Measurements from ENCODE around the gene CLIP3. TPM values are rescaled to one million over a fixed set of nuclear protein-coding genes. Genes with fewer than 3 reads are reported as not detected.

The CLIP3 gene
- total RNA-seq, 2 donors from 2014 or later: 21.3 to 29.0 TPM

DNA sequence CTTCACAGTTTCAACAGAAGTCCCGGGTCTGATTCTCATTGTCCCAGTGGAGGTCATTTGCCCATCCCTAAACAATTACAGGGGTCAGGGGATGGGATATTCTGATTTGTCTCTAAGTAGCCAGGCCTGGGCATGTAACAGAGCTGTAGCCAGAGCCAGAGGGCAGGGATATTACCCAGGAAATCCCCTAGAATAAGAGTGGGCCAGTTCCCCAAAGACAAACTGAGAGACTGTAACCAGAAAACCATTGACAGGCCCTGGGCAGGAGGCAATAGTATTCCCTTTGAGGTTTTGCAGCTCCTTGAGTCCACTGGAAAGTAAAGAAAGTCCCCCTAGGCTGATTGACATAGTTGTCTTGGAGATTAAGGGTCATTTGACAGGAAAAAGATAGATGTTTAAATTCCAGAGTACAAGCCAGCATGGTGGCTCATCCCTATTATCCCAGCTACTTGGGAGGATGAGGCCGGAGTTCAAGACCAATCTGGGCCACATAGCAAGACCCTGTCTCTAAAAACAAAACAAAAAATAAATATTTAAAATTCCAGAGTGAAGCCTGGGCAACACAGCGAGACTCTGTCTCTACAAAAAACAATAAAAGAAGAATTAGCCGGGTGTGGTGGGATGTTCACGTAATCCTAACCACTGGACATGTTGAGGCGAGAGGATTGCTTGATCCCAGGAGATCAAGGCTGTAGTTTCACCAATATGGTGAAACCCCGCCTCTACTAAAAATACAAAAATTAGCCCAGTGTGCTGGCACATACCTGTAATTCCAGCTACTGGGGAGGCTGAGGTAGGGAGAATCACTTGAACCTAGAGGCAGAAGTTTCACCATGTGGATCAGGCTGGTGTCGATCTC, 39.5 kb downstream of the CLIP3 start:
- Histone ChIP-seq H3K9me3 (no peaks in the 10 kb centered on the region), H3K27me3 (replicated peaks; ENCODE audit: insufficient read depth) (no peaks in the 10 kb centered on the region), H3K27ac (no peak overlapping the region), H3K36me3 (peaks cover 5% of the 10 kb centered on the region), H3K4me3 (no peak overlapping the region), H3K4me1 (ENCODE audit: control insufficient read depth in 1 of 2, low read depth in 2 of 2) (peaks cover 12 to 23% of the 10 kb centered on the region in 2 donors)
- TF ChIP-seq, protein P1, sequence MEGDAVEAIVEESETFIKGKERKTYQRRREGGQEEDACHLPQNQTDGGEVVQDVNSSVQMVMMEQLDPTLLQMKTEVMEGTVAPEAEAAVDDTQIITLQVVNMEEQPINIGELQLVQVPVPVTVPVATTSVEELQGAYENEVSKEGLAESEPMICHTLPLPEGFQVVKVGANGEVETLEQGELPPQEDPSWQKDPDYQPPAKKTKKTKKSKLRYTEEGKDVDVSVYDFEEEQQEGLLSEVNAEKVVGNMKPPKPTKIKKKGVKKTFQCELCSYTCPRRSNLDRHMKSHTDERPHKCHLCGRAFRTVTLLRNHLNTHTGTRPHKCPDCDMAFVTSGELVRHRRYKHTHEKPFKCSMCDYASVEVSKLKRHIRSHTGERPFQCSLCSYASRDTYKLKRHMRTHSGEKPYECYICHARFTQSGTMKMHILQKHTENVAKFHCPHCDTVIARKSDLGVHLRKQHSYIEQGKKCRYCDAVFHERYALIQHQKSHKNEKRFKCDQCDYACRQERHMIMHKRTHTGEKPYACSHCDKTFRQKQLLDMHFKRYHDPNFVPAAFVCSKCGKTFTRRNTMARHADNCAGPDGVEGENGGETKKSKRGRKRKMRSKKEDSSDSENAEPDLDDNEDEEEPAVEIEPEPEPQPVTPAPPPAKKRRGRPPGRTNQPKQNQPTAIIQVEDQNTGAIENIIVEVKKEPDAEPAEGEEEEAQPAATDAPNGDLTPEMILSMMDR (IDR thresholded peaks at IDR 0.05): no peak
- DNase-seq (ENCODE audit: low spot score) (no peak), ATAC-seq (ENCODE audit: insufficient number of reproducible peaks, low FRiP score, low read depth) (no peak)

DNA sequence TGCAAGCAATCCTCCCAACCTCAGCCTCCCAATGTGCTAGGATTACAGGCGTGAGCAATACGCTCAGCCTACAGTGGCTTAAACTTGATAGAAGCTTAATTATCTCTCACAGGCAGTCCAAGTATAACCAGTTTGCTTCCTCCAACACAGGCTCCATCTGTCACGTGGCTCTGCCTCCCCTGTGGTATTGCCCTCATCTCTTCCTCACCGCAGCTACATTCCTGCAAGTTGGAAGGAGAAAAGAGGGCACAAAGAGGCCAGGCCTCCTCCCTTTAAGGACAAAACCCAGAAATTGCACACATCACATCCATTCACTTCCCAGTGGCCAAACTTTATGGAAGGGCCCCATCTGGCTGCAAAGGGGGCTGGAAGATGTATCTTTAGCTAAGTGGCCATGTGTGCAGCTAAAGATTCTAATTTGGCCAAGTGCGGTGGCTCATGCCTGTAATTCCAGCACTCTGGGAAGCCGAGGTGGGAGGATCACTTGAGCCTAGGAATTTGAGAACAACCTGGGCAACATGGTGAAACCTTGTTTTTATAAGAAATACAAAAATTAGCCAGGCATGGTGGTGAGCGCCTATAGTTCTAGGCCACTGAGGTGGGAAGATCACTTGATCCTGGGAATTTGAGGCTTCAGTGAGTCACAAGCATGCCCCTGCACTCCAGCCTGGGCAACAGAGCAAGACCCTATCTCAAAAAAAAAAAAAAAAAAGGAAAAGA, 40.8 kb downstream of the CLIP3 start:
- no peak overlapping the region for H3K4me3 ChIP-seq
- ATAC-seq (ENCODE audit: insufficient number of reproducible peaks, low FRiP score, low read depth): no peak
- H3K27me3 ChIP-seq (replicated peaks; ENCODE audit: insufficient read depth): no peaks in the 10 kb centered on the region
- peaks cover 12 to 26% of the 10 kb centered on the region in 2 donors for H3K4me1 ChIP-seq (ENCODE audit: control insufficient read depth in 1 of 2, low read depth in 2 of 2)
- H3K36me3 ChIP-seq: no peaks in the 10 kb centered on the region
- TF ChIP-seq, protein P1 (IDR thresholded peaks at IDR 0.05): no peak
- DNase-seq (ENCODE audit: low spot score): no peak
- no peaks in the 10 kb centered on the region for H3K9me3 ChIP-seq
- H3K27ac ChIP-seq: no peak overlapping the region

DNA sequence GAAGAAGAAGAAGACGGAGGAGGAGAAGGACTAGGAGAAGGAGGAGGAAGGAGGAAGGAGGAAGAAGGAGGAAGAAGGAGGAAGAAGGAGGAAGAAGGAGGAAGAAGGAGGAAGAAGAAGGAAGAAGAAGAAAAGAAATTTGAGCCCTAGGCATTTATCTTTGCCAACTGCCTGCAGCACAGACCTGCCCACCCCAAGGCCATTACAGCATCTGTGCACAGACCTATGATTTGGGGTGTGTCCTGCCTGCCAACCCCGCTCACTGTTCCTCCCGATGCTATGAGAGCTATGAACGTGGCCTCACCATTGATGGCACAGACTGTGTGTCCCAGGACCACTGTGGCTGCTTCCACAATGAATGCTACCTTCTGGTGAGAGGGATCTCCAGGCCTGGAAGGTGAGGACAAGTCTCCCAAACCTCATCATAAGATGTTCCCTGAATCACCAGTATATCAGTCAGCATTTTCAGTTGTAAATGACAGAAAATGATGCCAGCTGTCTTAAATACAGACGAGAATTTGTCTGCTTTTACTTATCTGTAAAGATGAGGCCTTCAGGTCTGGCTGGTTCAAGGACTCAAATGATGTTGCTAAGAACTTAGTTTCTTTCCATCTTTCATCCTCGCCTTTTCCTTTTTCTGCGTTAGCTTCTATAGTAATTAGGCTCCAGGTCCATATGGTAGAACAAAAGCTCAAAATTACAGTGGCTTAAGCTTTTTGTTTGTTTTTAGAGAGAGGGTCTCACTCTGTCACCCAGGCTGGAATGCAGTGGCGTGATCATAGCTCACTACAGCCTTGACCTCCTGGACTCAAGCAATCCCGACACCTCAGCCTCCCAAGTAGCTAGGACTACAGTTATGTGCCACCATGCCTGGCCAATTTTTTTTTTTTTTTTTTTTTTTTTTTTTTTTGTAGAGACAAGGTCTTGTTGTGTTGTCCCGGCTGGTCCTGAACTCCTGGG, 41.6 kb downstream of the CLIP3 start:
- Histone ChIP-seq H3K9me3 (no peaks in the 10 kb centered on the region), H3K27ac (no peak overlapping the region), H3K4me3 (no peak overlapping the region), H3K36me3 (no peaks in the 10 kb centered on the region), H3K27me3 (replicated peaks; ENCODE audit: insufficient read depth) (no peaks in the 10 kb centered on the region), H3K4me1 (ENCODE audit: control insufficient read depth in 1 of 2, low read depth in 2 of 2) (peaks cover 5 to 18% of the 10 kb centered on the region in 2 donors)
- DNase-seq (ENCODE audit: low spot score) (no peak), ATAC-seq (ENCODE audit: insufficient number of reproducible peaks, low FRiP score, low read depth) (no peak)
- TF ChIP-seq, protein P1 (IDR thresholded peaks at IDR 0.05): no peak

DNA sequence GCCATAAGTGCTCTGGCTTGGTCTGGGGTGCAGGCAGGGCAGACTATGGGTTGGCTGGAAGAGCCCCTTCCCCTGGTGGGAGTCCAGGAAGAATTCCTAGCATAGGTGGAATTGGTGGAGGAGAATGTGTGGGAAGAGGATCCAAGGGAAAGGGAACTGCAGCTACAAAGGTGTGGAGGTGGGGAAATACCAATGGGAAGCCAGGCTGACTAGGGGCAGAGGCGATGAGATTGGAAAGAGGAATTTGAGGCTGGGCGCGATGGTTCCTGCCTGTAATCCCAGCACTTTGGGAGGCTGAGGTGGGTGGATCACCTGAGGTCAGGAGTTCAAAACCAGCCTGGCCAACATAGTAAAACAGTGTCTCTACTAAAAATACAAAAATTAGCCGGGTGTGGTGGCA, 42.5 kb downstream of the CLIP3 start:
- ATAC-seq (ENCODE audit: insufficient number of reproducible peaks, low FRiP score, low read depth) (no peak), DNase-seq (ENCODE audit: low spot score) (no peak)
- Histone ChIP-seq H3K4me1 (ENCODE audit: control insufficient read depth in 1 of 2, low read depth in 2 of 2) (peaks cover 0 to 14% of the 10 kb centered on the region in 2 donors), H3K36me3 (no peaks in the 10 kb centered on the region), H3K27me3 (replicated peaks; ENCODE audit: insufficient read depth) (no peaks in the 10 kb centered on the region), H3K9me3 (no peaks in the 10 kb centered on the region), H3K27ac (no peak overlapping the region), H3K4me3 (no peak overlapping the region)
- TF ChIP-seq, protein P1 (IDR thresholded peaks at IDR 0.05): no peak
